WI38 (cell line): ENCODE results near the gene MKKS.

Experiments used
- H3K4me3 ChIP-seq: 2 replicates; pipeline ENCODE4 v1.5.1; 2011; ENCODE audit warnings: low read depth, mild to moderate bottlenecking, control low read depth, low read length
- TF ChIP-seq, protein P1 (sequence below): IDR thresholded peaks from 2 replicates; pipeline ENCODE4 v1.5.1; 2012; ENCODE audit warnings: low read depth, mild to moderate bottlenecking, control low read depth, low read length

Gene MKKS

GRCh38 chr20:10433623-10434466 is at the start of gene MKKS:
MKKS (minus strand) TSS chr20:10434222; CDS start chr20:10413514, 20,708 bp downstream.
- peak within 1 kb of the TSS; percentile 91 for H3K4me3 ChIP-seq
- TF ChIP-seq, protein P1, sequence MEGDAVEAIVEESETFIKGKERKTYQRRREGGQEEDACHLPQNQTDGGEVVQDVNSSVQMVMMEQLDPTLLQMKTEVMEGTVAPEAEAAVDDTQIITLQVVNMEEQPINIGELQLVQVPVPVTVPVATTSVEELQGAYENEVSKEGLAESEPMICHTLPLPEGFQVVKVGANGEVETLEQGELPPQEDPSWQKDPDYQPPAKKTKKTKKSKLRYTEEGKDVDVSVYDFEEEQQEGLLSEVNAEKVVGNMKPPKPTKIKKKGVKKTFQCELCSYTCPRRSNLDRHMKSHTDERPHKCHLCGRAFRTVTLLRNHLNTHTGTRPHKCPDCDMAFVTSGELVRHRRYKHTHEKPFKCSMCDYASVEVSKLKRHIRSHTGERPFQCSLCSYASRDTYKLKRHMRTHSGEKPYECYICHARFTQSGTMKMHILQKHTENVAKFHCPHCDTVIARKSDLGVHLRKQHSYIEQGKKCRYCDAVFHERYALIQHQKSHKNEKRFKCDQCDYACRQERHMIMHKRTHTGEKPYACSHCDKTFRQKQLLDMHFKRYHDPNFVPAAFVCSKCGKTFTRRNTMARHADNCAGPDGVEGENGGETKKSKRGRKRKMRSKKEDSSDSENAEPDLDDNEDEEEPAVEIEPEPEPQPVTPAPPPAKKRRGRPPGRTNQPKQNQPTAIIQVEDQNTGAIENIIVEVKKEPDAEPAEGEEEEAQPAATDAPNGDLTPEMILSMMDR, result no peak

DNA sequence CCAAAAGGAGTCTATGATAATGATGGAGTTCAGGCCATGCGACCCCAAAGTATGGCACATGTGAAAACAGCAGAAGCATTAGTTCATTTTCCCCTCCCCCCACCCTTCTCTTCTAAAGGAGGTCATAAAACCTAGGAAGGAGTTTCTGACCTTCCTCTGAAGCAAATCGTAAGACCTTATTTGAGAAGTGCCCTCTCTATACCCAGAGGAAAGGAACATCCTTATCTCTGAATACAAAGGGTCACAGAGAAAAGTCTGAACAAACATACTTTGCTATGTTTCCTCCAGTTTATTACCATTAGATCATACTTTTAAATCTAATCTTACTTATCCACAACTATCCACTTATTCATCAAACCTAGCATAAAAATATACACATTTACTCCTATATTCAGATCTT is 49.7 kb upstream of the MKKS start:
- no peak overlapping the region for H3K4me3 ChIP-seq
- TF ChIP-seq, protein P1, result no peak

DNA sequence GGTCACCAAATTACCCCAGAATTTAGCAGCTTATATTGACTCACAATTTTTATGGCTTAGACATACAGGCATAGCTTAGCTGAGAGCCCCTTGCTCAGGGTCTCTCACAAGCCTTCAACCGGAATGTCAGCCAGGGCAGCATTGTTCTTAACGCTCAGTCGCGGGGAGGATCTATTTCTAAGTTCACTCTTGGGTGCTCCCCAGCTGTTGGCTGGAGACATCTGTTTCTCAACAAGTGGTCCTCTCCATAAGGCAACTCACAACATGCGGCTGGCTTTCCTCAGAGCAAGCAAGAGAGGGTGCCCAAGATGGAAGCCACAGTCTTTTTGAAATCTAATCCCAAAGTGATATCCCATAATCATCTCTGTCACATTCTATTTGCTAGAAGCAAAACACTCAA is 47.7 kb upstream of the MKKS start:
- H3K4me3 ChIP-seq, result no peak overlapping the region
- TF ChIP-seq, protein P1, result no peak

GRCh38 chr20:10478930-10479329 is 44.9 kb upstream of the MKKS start:
- no peak overlapping the region for H3K4me3 ChIP-seq
- TF ChIP-seq, protein P1, result no peak

- H3K4me3 ChIP-seq, result no peak overlapping the region
- TF ChIP-seq, protein P1, result no peak
These were observed 44.2 kb upstream of the MKKS start for GRCh38 chr20:10478205-10478604.

- H3K4me3 ChIP-seq, result no peak overlapping the region
- TF ChIP-seq, protein P1, result no peak
These were observed 42.3 kb upstream of the MKKS start for GRCh38 chr20:10476319-10476724.

GRCh38 chr20:10475225-10475624 is 41.2 kb upstream of the MKKS start:
- TF ChIP-seq, protein P1, result no peak
- H3K4me3 ChIP-seq, result no peak overlapping the region
